HS-27A (cell line): Measurements from ENCODE around the gene STIMATE.

Experiments
- DNase-seq: peaks from one replicate; pipeline ENCODE4 v3.0.0-alpha.2; 2012; ENCODE audit warnings: low read depth, missing footprints

The STIMATE gene

GRCh38 chr3:52839892-52840545, 57.3 kb downstream of the STIMATE start:
- DNase-seq: no peak

- no peak for DNase-seq
These were observed 58.1 kb downstream of the STIMATE start for GRCh38 chr3:52839268-52839575.

GRCh38 chr3:52838561-52839267, 58.6 kb downstream of the STIMATE start:
- no peak for DNase-seq

- DNase-seq: no peak
These were observed 60.4 kb downstream of the STIMATE start for GRCh38 chr3:52836986-52837385.

- no peak for DNase-seq
These were observed 60.9 kb downstream of the STIMATE start for GRCh38 chr3:52836471-52836845.

- no peak for DNase-seq
These were observed 61.4 kb downstream of the STIMATE start for GRCh38 chr3:52835766-52836470.

- DNase-seq: no peak
These were observed 62.4 kb downstream of the STIMATE start, which contains the start of gene MUSTN1 for GRCh38 chr3:52834871-52835501. Gene MUSTN1, minus strand, starts transcription at chr3:52835019. Its CDS starts 71 bp downstream, at chr3:52834948.

- no peak for DNase-seq
These were observed 64.1 kb downstream of the STIMATE start for GRCh38 chr3:52833202-52833601.

GRCh38 chr3:52831500-52832301, 65.6 kb downstream of the STIMATE start:
- peak; percentile 85 for DNase-seq

GRCh38 chr3:52830535-52831258, 66.7 kb downstream of the STIMATE start, which contains the start of gene ITIH4:
Gene ITIH4, minus strand, starts transcription at chr3:52830672. Its CDS starts 30 bp downstream, at chr3:52830642.
- no peak for DNase-seq

- DNase-seq: no peak
These were observed 67.4 kb downstream of the STIMATE start for GRCh38 chr3:52829906-52830463.

GRCh38 chr3:52829482-52829881, 67.9 kb downstream of the STIMATE start:
- no peak for DNase-seq

GRCh38 chr3:52827866-52828376, 69.4 kb downstream of the STIMATE start:
- DNase-seq: no peak

- DNase-seq: no peak
These were observed 69.9 kb downstream of the STIMATE start for GRCh38 chr3:52827441-52827840.

GRCh38 chr3:52824037-52824436, 73.3 kb downstream of the STIMATE start:
- no peak for DNase-seq

GRCh38 chr3:52822363-52822762, 75.0 kb downstream of the STIMATE start:
- no peak for DNase-seq

GRCh38 chr3:52820736-52821135, 76.6 kb downstream of the STIMATE start:
- no peak for DNase-seq

- DNase-seq: no peak
These were observed 77.4 kb downstream of the STIMATE start for GRCh38 chr3:52819936-52820335.

- DNase-seq: no peak
These were observed 79.5 kb downstream of the STIMATE start for GRCh38 chr3:52817860-52818259.

- DNase-seq: no peak
These were observed 80.1 kb downstream of the STIMATE start for GRCh38 chr3:52817221-52817620.

GRCh38 chr3:52816654-52817053, 80.7 kb downstream of the STIMATE start:
- DNase-seq: no peak
